Body of pancreas (tissue), 4 donors: Measurements from ENCODE around the gene PARK7. TPM values are rescaled to one million over a fixed set of nuclear protein-coding genes. Genes with fewer than 3 reads are reported as not detected.

Experiments
- ATAC-seq: fragments of 150-250 bp; one replicate; pipeline ENCODE4 v1.9.1; 2016
- DNase-seq, 4 donors: peaks; one replicate each; pipeline ENCODE4 v3.0.0-alpha.2; 2019
- H3K27ac ChIP-seq, 4 donors: fragments of 200-600 bp; sonication (generic); 1 replicate in 3 of 4; 2 replicates in 1 of 4; pipeline versions ENCODE4 v1.5.1 to v1.6.1; 2016 to 2019; ENCODE audit warnings: mild to moderate bottlenecking in 1 of 4, mixed read lengths in 1 of 4, moderate library complexity in 1 of 4
- H3K27me3 ChIP-seq, 2 donors: fragments of 200-600 bp; sonication (generic); one replicate each; pipeline ENCODE4 v1.6.0; 2016; ENCODE audit warnings: mild to moderate bottlenecking in 1 of 2
- H3K36me3 ChIP-seq, 2 donors: fragments of 200-600 bp; sonication (generic); replicated peaks in 1 of 2; 2 replicates each; pipeline ENCODE4 v1.5.1; 2016; ENCODE audit warnings: low read depth in 2 of 2; ENCODE audit not compliant: insufficient read depth in 1 of 2
- H3K4me1 ChIP-seq: fragments of 200-600 bp; sonication (generic); one replicate; pipeline ENCODE4 v1.6.0; 2016
- H3K4me3 ChIP-seq, 2 donors: fragments of 200-600 bp; sonication (generic); 1 replicate in 1 of 2; 2 replicates in 1 of 2; pipeline ENCODE4 v1.5.1; 2016 to 2019
- H3K9me3 ChIP-seq, 3 donors: fragments of 200-600 bp; sonication (generic); 1 replicate in 2 of 3; 2 replicates in 1 of 3; pipeline ENCODE4 v1.5.1; 2016
- CTCF ChIP-seq, 7 experiments: fragments of 450-650 bp in 4 of 7; fragments of 200-600 bp in 3 of 7; sonication (generic) in 3 of 7; IDR thresholded peaks; one replicate each; pipeline ENCODE4 v1.5.1; 2016 to 2019; ENCODE audit warnings: antibody characterized with exemption in 7 of 7
- POLR2A ChIP-seq, 3 donors: fragments of 450-650 bp; IDR thresholded peaks; one replicate each; pipeline ENCODE4 v1.6.1; 2016; ENCODE audit warnings: antibody characterized with exemption in 3 of 3, mild to moderate bottlenecking in 2 of 3
- WGBS, 2 donors: methylation state at CpG; one replicate each; pipeline ENCODE4 v1.1.5; 2017; 5-methylcytosine and 5-hydroxymethylcytosine counted together
- intact Hi-C: fragments of 100-400 bp; cut with DNase I; formaldehyde crosslinking; loops from one replicate; pipeline ENCODE4 v1.15.1; 2023
- total RNA-seq, 2 donors: library from RNA; depleted of rRNA; stranded (reverse); fragments of >200 nt; gene quantifications; one replicate each; pipeline ENCODE4 v1.1.0, GENCODE V29; 2016

The PARK7 gene
- total RNA-seq, 2 donors from 2014 or later = 88.3 to 110 TPM

DNA sequence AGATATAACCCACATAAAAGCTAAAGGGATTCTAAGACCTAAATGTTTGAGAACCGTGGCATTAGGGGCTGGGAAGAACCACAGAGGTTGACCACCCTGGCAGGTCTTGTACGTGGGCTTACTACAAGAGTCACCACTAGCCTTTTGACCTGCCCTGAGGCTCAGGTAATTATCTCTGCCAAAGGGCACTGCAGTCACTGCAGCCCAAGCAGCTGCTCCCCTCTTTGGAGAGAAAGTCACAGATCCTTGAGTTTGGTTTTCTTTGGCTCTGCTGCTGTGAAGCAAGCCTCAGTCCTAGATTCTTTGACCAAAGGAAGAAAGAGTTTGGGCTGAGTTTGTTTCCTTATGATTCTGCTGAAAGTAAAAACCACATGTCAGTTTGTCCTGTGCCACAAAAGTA is 11.6 kb downstream of the PARK7 start:
- no peaks in the 10 kb centered on the region for H3K27me3 ChIP-seq
- 100% methylated on average over 2 of the region's 2 CpGs for WGBS, 2 donors
- TF ChIP-seq CTCF (IDR thresholded peaks at IDR 0.05) (no peak), POLR2A (IDR thresholded peaks at IDR 0.05) (no peak)
- H3K4me1 ChIP-seq = no peaks in the 10 kb centered on the region
- no peak overlapping the region for H3K27ac ChIP-seq
- ATAC-seq (no peak), DNase-seq (no peak)
- intact Hi-C loops = no loop called here
- no peak overlapping the region for H3K4me3 ChIP-seq
- H3K9me3 ChIP-seq = no peaks in the 10 kb centered on the region
- H3K36me3 ChIP-seq = peaks cover 13 to 22% of the 10 kb centered on the region in 2 donors

DNA sequence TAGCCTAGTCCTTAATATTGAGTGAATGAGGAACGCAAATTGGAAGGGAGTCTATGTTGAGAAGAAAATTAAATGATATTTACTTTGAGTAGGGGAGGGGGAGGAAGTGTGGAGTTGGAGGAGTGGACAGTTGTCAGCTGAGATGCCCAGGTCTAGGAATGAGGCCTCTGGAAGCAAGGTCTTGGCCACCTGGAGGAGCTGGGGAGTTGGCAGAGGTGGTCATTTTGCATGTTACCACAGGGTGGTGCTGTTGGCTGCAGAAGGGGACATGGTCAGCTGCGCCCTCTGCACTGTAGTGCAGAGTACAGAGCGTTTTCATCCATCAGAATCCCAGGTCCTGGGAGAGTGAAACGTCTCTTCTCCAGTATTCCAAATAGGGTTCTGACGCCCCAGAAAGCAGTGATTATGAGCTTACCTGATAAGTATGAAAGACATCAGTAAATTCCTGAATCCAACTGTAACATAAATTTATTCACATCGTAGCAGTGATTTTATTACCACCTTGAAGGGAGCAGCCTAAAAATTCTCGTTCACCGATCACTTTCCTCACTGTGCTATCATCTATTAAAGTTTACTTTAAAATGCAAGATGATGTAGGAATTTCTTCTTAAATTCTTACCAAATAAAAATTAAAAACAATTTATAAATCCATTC is 13.8 kb downstream of the PARK7 start:
- peaks cover 5 to 23% of the 10 kb centered on the region in 2 donors for H3K36me3 ChIP-seq
- H3K27me3 ChIP-seq = no peaks in the 10 kb centered on the region
- 63 to 72% methylated on average over 8 of the region's 8 CpGs for WGBS, 2 donors
- ATAC-seq (peak; percentile 96), DNase-seq (peak; percentile 77 to 82 (median 78))
- peak overlapping the region in 1 of 4 donors; percentile 10 for H3K27ac ChIP-seq
- TF ChIP-seq POLR2A (IDR thresholded peaks at IDR 0.05) (no peak), CTCF (IDR thresholded peaks at IDR 0.05) (peak; percentile 68 to 95 (median 94))
- intact Hi-C loops = loop anchor here (5.0 kb wide), 1 partner anchor 372 kb away; no protein-coding TSS in a partner anchor
- no peak overlapping the region for H3K4me3 ChIP-seq
- H3K4me1 ChIP-seq = no peaks in the 10 kb centered on the region
- no peaks in the 10 kb centered on the region for H3K9me3 ChIP-seq

- no peak for DNase-seq
- Histone ChIP-seq H3K4me3 (no peak overlapping the region), H3K9me3 (no peaks in the 10 kb centered on the region), H3K27ac (no peak overlapping the region), H3K36me3 (peaks cover 0 to 30% of the 10 kb centered on the region in 2 donors), H3K27me3 (no peaks in the 10 kb centered on the region), H3K4me1 (peaks cover 8% of the 10 kb centered on the region)
- TF ChIP-seq POLR2A (IDR thresholded peaks at IDR 0.05) (no peak), CTCF (IDR thresholded peaks at IDR 0.05) (no peak)
- ATAC-seq = no peak
- WGBS, 2 donors = 70 to 90% methylated on average over 7 of the region's 7 CpGs
- intact Hi-C loops = loop anchor here (5.0 kb wide), 1 partner anchor 336 kb away; the partner anchor contains the start of gene SLC45A1
These were observed 19.5 kb downstream of the PARK7 start for GRCh38 chr1:7980984-7981383.

- Histone ChIP-seq H3K9me3 (no peaks in the 10 kb centered on the region), H3K4me1 (peaks cover 8% of the 10 kb centered on the region), H3K4me3 (no peak overlapping the region), H3K27ac (no peak overlapping the region), H3K36me3 (peaks cover 0 to 31% of the 10 kb centered on the region in 2 donors), H3K27me3 (no peaks in the 10 kb centered on the region)
- WGBS, 2 donors = 79 to 82% methylated on average over 15 of the region's 15 CpGs
- no peak for ATAC-seq
- intact Hi-C loops = loop anchor here (5.0 kb wide), 1 partner anchor 334 kb away; the partner anchor contains the start of gene SLC45A1
- DNase-seq = no peak
- no peak for TF ChIP-seq POLR2A (IDR thresholded peaks at IDR 0.05)
- TF ChIP-seq CTCF (IDR thresholded peaks at IDR 0.05) = no peak
These were observed 21.7 kb downstream of the PARK7 start for GRCh38 chr1:7983086-7983778.
